Measurements from ENCODE around the gene WASF1.

Gene WASF1

GRCh38 chr6:110179406-110180227 lies at the start of gene WASF1:
Gene WASF1 (minus strand): TSS chr6:110179670. CDS start chr6:110127601, 52,069 bp downstream.
- peak; percentile 85 to 90 for DNase-seq

GRCh38 chr6:110226261-110226660 lies 46.8 kb upstream of the WASF1 start:
- DNase-seq, result no peak

DNA sequence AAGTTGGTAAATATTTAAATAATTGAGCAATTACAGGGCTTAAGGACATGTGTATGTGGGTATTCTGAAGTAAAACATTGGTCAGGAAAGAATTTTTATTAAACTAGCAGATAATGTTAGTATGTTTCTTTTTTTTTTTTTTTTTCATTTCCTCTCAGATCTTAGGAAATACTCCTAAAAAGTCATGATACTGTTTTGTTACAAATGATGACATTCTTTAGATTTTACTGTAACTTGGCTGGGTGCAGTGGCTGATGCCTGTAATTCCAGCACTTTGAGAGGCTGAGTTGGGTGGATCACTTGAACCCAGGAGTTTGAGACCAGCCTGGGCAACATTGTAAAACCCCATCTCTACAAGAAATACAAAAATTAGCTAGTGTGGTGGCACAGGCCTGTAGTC lies 42.3 kb upstream of the WASF1 start:
- DNase-seq, result no peak

- no peak for DNase-seq
Observed at GRCh38 chr6:110217266-110217665, 37.8 kb upstream of the WASF1 start.

DNA sequence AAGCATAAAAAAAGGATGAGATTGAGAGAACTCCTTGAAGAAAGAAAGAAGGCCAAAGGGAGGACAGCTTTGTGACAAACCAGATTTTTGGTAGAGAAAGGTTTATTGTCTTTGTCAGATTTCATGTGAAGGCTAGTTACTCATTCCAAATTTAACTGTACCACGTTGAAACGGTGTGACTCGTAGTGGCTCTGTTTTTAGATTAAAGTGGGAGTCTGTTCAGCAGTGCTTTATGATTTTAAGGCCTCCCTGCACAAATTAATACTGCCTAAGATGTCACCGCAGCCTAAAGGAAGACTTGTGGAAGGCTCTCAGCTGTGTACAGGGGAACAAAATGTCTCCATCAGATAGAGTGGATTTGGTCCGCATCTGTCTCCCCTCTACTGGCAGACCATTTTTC lies 36.7 kb upstream of the WASF1 start:
- DNase-seq, result no peak

DNA sequence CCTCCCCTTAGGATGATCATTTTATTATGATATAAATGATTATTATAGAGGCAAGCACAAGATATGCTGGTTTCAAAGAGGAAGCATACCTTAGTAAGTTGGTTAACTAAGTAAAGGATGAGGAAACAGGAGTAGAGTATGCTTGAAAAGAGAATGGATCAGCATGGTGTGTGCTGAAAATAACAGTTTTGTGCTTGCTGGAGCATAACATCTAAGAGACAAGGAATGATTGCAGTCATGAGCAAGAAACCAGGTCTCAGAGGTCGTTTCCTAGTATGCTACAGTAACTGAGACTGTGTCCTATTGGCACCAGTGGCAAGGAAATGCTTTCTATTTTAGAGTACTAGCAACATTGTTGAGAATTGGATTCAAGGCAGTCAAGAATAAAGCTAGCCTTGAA lies 34.9 kb upstream of the WASF1 start:
- DNase-seq, result no peak

- DNase-seq, result no peak
Observed at GRCh38 chr6:110211753-110212152, 32.3 kb upstream of the WASF1 start.

DNA sequence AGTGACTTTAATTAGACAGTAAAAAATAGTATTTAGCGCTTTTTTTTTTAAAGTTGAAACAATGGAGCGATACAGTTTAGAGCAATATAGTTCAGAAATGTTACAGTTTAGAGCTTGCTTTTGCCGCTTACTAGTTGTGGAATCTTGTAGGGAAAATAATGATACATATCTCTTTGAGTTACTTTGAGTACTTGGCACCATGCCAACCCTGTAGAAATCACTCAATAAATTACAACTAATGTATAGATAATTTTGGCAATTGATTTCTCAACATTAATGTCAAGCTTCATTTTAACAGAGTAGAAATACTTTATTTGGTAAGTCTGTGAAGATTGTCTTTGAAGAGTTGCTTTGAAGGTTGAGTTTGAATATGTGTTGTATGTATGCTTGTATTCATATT lies 28.2 kb upstream of the WASF1 start:
- no peak for DNase-seq

DNA sequence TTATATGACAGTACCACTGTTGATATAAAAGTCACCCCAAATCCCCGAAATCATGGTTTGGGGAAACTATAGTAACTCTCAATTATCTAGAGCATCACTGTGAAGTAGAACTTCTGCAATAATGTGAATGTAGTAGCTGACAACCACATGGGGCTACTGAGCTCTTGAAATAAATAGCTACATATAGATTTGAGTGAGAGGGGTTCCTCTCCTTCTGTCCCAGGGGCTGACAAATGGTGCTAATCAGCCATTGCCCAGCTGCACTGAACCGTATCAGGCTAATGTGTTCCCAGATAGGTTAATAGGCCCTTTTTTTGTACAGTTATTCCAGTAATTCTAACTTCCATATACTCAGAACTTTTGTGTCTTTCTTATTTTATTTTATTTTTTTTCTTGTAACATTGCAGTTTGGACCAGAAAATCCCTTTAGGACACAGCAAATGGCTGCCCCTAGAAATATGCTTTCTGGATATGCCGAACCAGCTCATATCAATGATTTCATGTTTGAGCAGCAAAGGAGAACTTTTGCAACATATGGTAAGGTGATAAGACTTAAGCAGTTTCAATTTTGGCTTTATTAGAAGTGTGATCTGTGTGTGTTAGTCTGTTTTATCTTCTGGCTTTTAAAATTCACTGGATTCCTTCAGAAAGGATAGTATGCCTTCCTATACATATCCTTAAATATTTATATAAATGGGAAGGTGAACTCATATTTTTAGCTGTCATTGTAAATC lies 21.8 kb upstream of the WASF1 start:
- no peak for DNase-seq

GRCh38 chr6:110198561-110198960 lies 19.1 kb upstream of the WASF1 start:
- no peak for DNase-seq

- no peak for DNase-seq
Observed at GRCh38 chr6:110196874-110197273, 17.4 kb upstream of the WASF1 start.

DNA sequence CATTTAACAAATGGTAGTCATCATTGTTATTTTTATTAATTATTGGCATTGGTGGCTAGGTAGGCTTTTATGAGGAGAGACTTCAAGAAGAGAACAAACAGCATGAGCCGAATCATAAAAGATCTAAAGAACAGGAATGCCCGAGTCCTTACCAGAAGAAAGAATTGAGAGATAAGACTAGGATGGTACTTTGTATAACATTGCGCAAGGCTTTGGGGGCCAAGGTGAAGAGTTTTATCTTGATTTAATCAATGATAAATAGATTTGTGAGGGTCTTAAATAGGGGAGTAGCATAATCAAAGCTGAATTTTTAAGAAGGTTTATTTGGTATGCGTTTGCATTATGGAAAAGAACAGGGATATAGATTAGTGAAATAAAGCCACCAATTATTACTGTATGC lies 16.2 kb upstream of the WASF1 start:
- no peak for DNase-seq

DNA sequence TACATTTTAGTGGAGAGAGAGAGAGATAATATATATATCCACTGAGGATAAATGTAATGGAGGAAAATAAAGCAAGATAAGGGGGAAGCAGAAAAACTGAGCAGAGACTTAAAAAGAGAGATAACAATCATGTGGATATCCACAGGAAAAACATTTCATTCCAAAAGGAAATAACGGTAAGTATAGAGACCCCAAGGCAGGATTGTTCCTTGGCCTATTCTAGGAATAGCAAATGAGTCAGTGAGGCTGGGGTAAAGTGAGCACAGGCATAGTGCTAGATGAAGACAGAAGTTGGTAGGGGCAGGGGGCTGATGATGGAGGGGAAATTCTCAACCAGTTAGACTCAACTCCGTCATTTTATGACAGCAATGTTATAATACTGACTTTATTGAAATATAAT lies 12.0 kb upstream of the WASF1 start:
- no peak for DNase-seq

DNA sequence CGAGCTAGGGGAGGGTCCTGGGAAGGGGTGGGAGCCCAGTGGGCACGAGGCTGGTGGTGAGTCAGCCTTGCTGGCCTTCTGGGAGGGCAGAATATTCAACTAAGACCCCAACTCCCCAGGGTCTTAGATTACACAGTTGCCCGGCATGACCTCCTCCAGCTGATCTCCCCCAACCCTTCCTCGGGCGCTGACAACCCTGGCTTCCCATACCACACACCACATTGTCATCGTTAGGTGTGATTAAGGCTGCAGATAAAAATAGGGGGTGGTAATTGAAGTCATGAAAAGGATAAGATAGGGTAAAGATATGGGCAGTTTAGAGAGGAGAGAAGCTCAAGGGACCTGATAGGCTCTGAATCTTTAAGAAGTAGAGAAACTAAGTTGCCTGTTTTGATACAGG lies 11.3 kb upstream of the WASF1 start:
- DNase-seq, result no peak

- DNase-seq, result no peak
Observed at GRCh38 chr6:110188791-110189190, 9.3 kb upstream of the WASF1 start.

GRCh38 chr6:110185879-110186278 lies 6.4 kb upstream of the WASF1 start:
- DNase-seq, result peak in 1 of 2 donors; percentile 2

DNA sequence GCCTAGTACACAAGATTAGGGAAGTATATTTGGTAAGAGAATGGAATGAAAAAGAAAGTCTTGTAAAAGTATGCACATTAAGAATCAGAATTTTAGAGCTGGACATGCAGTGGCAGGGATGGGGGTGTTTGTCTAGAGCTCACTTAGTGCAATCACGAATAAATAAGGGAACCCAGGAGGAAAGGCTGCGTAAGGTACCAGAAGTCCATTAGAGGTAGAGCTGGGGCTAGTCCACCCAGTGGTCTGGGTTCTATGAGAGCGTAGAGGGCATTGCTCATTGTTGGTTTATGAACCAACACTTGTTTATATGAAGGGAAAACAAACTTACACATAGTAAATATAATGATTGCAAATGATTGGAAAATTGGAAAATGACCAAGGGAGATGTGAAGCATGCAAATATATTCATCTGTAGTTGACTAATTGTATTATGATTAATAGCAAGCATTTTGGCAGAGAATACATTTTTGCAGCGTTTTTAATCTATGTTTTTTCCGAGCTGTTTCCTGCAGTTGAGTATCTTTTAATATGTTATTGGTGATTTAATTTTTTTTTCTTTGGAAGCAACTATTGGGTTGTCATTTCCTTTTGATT lies 3.9 kb upstream of the WASF1 start:
- DNase-seq, result no peak

GRCh38 chr6:110181131-110182030 lies 1.9 kb upstream of the WASF1 start:
- DNase-seq, result peak in 1 of 2 donors; percentile 35

- DNase-seq, result peak in 1 of 2 donors; percentile 41
Observed at GRCh38 chr6:110180228-110181008, 948 bp upstream of the WASF1 start, which contains the start of gene CDC40. Gene CDC40 (plus strand): TSS chr6:110180427. CDS start chr6:110180445, 18 bp downstream.

GRCh38 chr6:110178626-110179405 lies 654 bp downstream of the WASF1 start:
- peak in 1 of 2 donors; percentile 23 for DNase-seq
